ENCODE results near the gene THSD8.

THSD8 gene

GRCh38 chr19:12779162-12779993 is 22.5 kb upstream of the THSD8 start:
- no peak for TF ChIP-seq MYC (IDR thresholded peaks at IDR 0.05; ENCODE audit: low read depth, low read length)
- TF ChIP-seq POLR2A (IDR thresholded peaks at IDR 0.05; ENCODE audit: extremely low read depth, insufficient read length): no peak
- TF ChIP-seq, protein P1, sequence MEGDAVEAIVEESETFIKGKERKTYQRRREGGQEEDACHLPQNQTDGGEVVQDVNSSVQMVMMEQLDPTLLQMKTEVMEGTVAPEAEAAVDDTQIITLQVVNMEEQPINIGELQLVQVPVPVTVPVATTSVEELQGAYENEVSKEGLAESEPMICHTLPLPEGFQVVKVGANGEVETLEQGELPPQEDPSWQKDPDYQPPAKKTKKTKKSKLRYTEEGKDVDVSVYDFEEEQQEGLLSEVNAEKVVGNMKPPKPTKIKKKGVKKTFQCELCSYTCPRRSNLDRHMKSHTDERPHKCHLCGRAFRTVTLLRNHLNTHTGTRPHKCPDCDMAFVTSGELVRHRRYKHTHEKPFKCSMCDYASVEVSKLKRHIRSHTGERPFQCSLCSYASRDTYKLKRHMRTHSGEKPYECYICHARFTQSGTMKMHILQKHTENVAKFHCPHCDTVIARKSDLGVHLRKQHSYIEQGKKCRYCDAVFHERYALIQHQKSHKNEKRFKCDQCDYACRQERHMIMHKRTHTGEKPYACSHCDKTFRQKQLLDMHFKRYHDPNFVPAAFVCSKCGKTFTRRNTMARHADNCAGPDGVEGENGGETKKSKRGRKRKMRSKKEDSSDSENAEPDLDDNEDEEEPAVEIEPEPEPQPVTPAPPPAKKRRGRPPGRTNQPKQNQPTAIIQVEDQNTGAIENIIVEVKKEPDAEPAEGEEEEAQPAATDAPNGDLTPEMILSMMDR (IDR thresholded peaks at IDR 0.05; ENCODE audit: low read depth, low read length): no peak
- TF ChIP-seq MAX (IDR thresholded peaks at IDR 0.05; ENCODE audit: low read depth, low read length): no peak
- H3K4me3 ChIP-seq (ENCODE audit: low read depth, low read length): no peak overlapping the region
- peak; percentile 51 for DNase-seq (ENCODE audit: low read depth)

DNA sequence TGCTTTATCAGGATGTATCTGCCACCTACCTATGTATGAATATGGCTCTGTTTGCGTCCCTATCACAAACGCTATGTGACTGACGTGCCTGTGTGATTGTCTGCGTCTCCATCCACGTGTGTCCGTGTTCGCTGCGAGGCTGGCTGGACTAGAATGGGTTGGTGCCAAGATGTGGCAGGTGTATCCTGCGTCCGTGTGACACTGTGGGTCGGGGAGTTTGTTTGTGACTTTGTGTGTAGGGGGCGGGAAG is 19.8 kb upstream of the THSD8 start:
- no peak for DNase-seq (ENCODE audit: low read depth)
- H3K4me3 ChIP-seq (ENCODE audit: low read depth, low read length): peak overlapping the region; percentile 29
- TF ChIP-seq MAX (IDR thresholded peaks at IDR 0.05; ENCODE audit: low read depth, low read length) (no peak), POLR2A (IDR thresholded peaks at IDR 0.05; ENCODE audit: extremely low read depth, insufficient read length) (no peak), MYC (IDR thresholded peaks at IDR 0.05; ENCODE audit: low read depth, low read length) (no peak)
- TF ChIP-seq, protein P1 (IDR thresholded peaks at IDR 0.05; ENCODE audit: low read depth, low read length): no peak

DNA sequence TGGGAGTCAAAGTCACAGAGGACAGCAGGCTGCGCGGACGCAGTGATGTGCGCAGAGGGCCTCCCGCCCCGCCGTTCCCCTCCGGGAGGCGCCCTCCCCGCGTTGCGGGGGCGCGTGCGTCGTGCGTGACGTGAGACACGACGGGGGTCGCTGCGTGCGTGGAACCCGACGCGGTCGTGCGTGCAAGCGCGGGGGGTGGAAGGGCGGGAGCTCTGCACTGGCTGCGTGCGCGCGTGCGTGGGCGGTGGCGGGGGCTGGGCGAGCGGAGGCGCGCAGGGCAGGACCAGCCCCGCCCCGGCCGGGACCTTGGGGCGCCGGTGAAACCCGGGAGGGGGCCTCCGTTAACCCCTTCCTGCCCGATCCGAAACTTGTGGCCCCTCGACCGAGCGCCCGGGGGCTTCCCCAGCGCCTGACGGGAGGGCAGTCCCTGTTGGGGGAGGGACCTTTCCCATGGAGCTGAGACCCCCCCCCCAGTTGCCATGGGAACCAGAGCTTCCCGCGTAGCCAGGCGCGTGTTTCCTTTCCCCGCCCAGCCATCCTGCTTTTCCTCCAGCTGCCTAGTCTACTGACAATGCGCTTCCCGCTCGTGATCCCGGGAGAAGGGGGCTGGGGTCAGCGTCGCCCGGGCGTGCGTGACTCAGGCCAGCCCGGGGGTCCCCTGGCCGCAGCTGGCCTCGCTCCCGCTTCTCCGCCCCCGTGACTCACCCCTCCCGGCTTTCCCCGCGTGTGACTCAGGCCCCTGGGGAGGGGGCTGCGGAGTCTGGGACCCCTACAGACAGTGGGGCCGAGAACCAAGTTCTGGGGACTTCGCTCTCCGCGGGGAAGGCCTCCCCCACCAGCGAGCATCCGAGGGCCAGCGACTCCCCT is 19.2 kb upstream of the THSD8 start:
- peak overlapping the region; percentile 34 for H3K4me3 ChIP-seq (ENCODE audit: low read depth, low read length)
- TF ChIP-seq POLR2A (IDR thresholded peaks at IDR 0.05; ENCODE audit: extremely low read depth, insufficient read length) (peak; percentile 16), MAX (IDR thresholded peaks at IDR 0.05; ENCODE audit: low read depth, low read length) (peak; percentile 60)
- TF ChIP-seq, protein P1 (IDR thresholded peaks at IDR 0.05; ENCODE audit: low read depth, low read length): no peak
- DNase-seq (ENCODE audit: low read depth): peak; percentile 80

- peak overlapping the region; percentile 34 for H3K4me3 ChIP-seq (ENCODE audit: low read depth, low read length)
- TF ChIP-seq MAX (IDR thresholded peaks at IDR 0.05; ENCODE audit: low read depth, low read length): no peak
- TF ChIP-seq MYC (IDR thresholded peaks at IDR 0.05; ENCODE audit: low read depth, low read length): no peak
- TF ChIP-seq, protein P1 (IDR thresholded peaks at IDR 0.05; ENCODE audit: low read depth, low read length): no peak
- TF ChIP-seq POLR2A (IDR thresholded peaks at IDR 0.05; ENCODE audit: extremely low read depth, insufficient read length): no peak
- DNase-seq (ENCODE audit: low read depth): peak; percentile 85
Observed at GRCh38 chr19:12783291-12783848, 18.5 kb upstream of the THSD8 start.

GRCh38 chr19:12783849-12784393 is 17.9 kb upstream of the THSD8 start:
- peak overlapping the region; percentile 17 for H3K4me3 ChIP-seq (ENCODE audit: low read depth, low read length)
- TF ChIP-seq MAX (IDR thresholded peaks at IDR 0.05; ENCODE audit: low read depth, low read length) (no peak), POLR2A (IDR thresholded peaks at IDR 0.05; ENCODE audit: extremely low read depth, insufficient read length) (no peak), MYC (IDR thresholded peaks at IDR 0.05; ENCODE audit: low read depth, low read length) (no peak)
- TF ChIP-seq, protein P1 (IDR thresholded peaks at IDR 0.05; ENCODE audit: low read depth, low read length): no peak

More at GRCh38 chr19:12783849-12784393, 17.9 kb upstream of the THSD8 start:
- peak; percentile 23 for DNase-seq (ENCODE audit: low read depth)
